ENCODE measurements around the gene IRF4. TPM values are rescaled to one million over a fixed set of nuclear protein-coding genes. Genes with fewer than 3 reads are reported as not detected.
A peak's percentile ranks its signal among the peaks of the same experiment; 100 is the strongest.

Gene IRF4
- total RNA-seq, 4 donors from 2014 or later = 6.6 to 21.2 (median 8.8) TPM

GRCh38 chr6:385614-386013 lies 5.9 kb upstream of the IRF4 start:
- intact Hi-C loops (cut with DNase I; ENCODE audit: low total_unique reads) = no loop called here
- peak in 1 of 2 donors; percentile 68 for DNase-seq (ENCODE audit: low spot score in 2 of 2)
- no peak overlapping the region for H3K4me3 ChIP-seq (ENCODE audit: low read depth, poor library complexity, severe bottlenecking)
- WGBS, 2 donors = 87 to 90% methylated on average over 10 of the region's 10 CpGs
- TF ChIP-seq POLR2A (IDR thresholded peaks at IDR 0.05) = no peak
- no peak for TF ChIP-seq CTCF (IDR thresholded peaks at IDR 0.05)

- no peak for TF ChIP-seq POLR2A (IDR thresholded peaks at IDR 0.05)
- no peak for TF ChIP-seq CTCF (IDR thresholded peaks at IDR 0.05)
- intact Hi-C loops (cut with DNase I; ENCODE audit: low total_unique reads) = no loop called here
These were observed 4.8 kb upstream of the IRF4 start for GRCh38 chr6:386688-387266.

GRCh38 chr6:387293-387741 lies 4.2 kb upstream of the IRF4 start:
- DNase-seq (ENCODE audit: low spot score in 2 of 2) = no peak
- H3K4me3 ChIP-seq (ENCODE audit: low read depth, poor library complexity, severe bottlenecking) = no peak overlapping the region
- intact Hi-C loops (cut with DNase I; ENCODE audit: low total_unique reads) = no loop called here
- 39 to 51% methylated on average over 11 of the region's 11 CpGs for WGBS, 2 donors
- no peak for TF ChIP-seq POLR2A (IDR thresholded peaks at IDR 0.05)
- TF ChIP-seq CTCF (IDR thresholded peaks at IDR 0.05) = no peak

More at GRCh38 chr6:386688-387266, 4.8 kb upstream of the IRF4 start:
- no peak overlapping the region for H3K4me3 ChIP-seq (ENCODE audit: low read depth, poor library complexity, severe bottlenecking)
- 84 to 87% methylated on average over 18 of the region's 18 CpGs for WGBS, 2 donors
- no peak for DNase-seq (ENCODE audit: low spot score in 2 of 2)

- H3K4me3 ChIP-seq (ENCODE audit: low read depth, poor library complexity, severe bottlenecking) = no peak overlapping the region
- TF ChIP-seq POLR2A (IDR thresholded peaks at IDR 0.05) = no peak
- no peak for TF ChIP-seq CTCF (IDR thresholded peaks at IDR 0.05)
- 76 to 81% methylated on average over 10 of the region's 10 CpGs for WGBS, 2 donors
- DNase-seq (ENCODE audit: low spot score in 2 of 2) = peak in 1 of 2 donors; percentile 87
- intact Hi-C loops (cut with DNase I; ENCODE audit: low total_unique reads) = no loop called here
These were observed 3.2 kb upstream of the IRF4 start for GRCh38 chr6:388202-388903.

- 85 to 88% methylated on average over 7 of the region's 7 CpGs for WGBS, 2 donors
- DNase-seq (ENCODE audit: low spot score in 2 of 2) = no peak
- no peak overlapping the region for H3K4me3 ChIP-seq (ENCODE audit: low read depth, poor library complexity, severe bottlenecking)
- no peak for TF ChIP-seq CTCF (IDR thresholded peaks at IDR 0.05)
- no peak for TF ChIP-seq POLR2A (IDR thresholded peaks at IDR 0.05)
- intact Hi-C loops (cut with DNase I; ENCODE audit: low total_unique reads) = no loop called here
These were observed 2.4 kb upstream of the IRF4 start for GRCh38 chr6:389143-389542.
